IMR-90 (cell line): ENCODE data around the gene SLC27A6. TPM values are rescaled to one million over a fixed set of nuclear protein-coding genes. Genes with fewer than 3 reads are reported as not detected.

Source experiments
- ATAC-seq: fragments of 200-7000 bp; cut with Tn5 transposase; 2 replicates; pipeline ENCODE4 v1.9.1; 2020; ENCODE audit warnings: low read depth, mild to moderate bottlenecking, moderate library complexity
- BruUV-seq: library from RNA; stranded (reverse); fragments of 400-500 nt; replicated peaks from 2 replicates; lab custom pipeline; 2021; lab: Mats Ljungman, UMichigan
- CTCF ChIA-PET: fragments of 300-600 bp; formaldehyde crosslinking; extraction: SDS; loops from one replicate; lab custom pipeline; 2021; ENCODE audit warnings: antibody characterized with exemption; lab: Yijun Ruan, JAX
- POLR2A ChIA-PET: fragments of 300-600 bp; sonication (Branson Sonifier 250); formaldehyde crosslinking; loops from one replicate; lab custom pipeline; 2022; ENCODE audit warnings: antibody characterized with exemption; ENCODE audit not compliant: unreplicated experiment; lab: Charles Lee
- DNase-seq: peaks from one replicate; pipeline ENCODE4 v3.0.0; 2013
- H2AFZ ChIP-seq: replicated peaks from 2 replicates; pipeline ENCODE3; 2013; ENCODE audit warnings: low read length, mild to moderate bottlenecking; ENCODE audit not compliant: poor library complexity
- H2AK5ac ChIP-seq: 2 replicates; pipeline ENCODE4 v1.6.1; 2013; ENCODE audit warnings: low read depth, low read length, inconsistent platforms
- H2AK9ac ChIP-seq: replicated peaks from 2 replicates; pipeline ENCODE3; 2013; ENCODE audit warnings: mild to moderate bottlenecking, low read depth, low read length, moderate library complexity; ENCODE audit not compliant: poor library complexity
- H2BK120ac ChIP-seq: 2 replicates; pipeline ENCODE4 v1.6.1; 2013; ENCODE audit warnings: low read depth, low read length, inconsistent platforms
- H2BK15ac ChIP-seq: 3 replicates; pipeline ENCODE4 v1.6.1; 2013; ENCODE audit warnings: low read depth, low read length, inconsistent platforms
- H2BK20ac ChIP-seq: 2 replicates; pipeline ENCODE4 v1.6.1; 2013; ENCODE audit warnings: low read depth, mild to moderate bottlenecking, inconsistent platforms, low read length, moderate library complexity
- H2BK5ac ChIP-seq: 2 replicates; pipeline ENCODE4 v1.6.1; 2013; ENCODE audit warnings: mild to moderate bottlenecking, low read depth, low read length, inconsistent platforms; ENCODE audit not compliant: poor library complexity, severe bottlenecking
- H3K14ac ChIP-seq: replicated peaks from 2 replicates; pipeline ENCODE4 v1.6.1; 2013; ENCODE audit warnings: low read depth, low read length, inconsistent platforms
- H3K18ac ChIP-seq: 2 replicates; pipeline ENCODE4 v1.6.1; 2013; ENCODE audit warnings: low read depth, low read length, control low read depth
- H3K23ac ChIP-seq: 2 replicates; pipeline ENCODE4 v1.6.1; 2013; ENCODE audit warnings: low read depth, low read length, inconsistent platforms
- H3K27ac ChIP-seq: 2 replicates; pipeline ENCODE4 v1.5.1; 2013; ENCODE audit warnings: mild to moderate bottlenecking, control low read depth, low read length; ENCODE audit not compliant: insufficient read depth
- H3K27me3 ChIP-seq: 2 replicates; pipeline ENCODE4 v1.6.1; 2013; ENCODE audit warnings: low read length; ENCODE audit not compliant: control insufficient read depth, insufficient read depth
- H3K36me3 ChIP-seq: 2 replicates; pipeline ENCODE4 v1.6.1; 2013; ENCODE audit warnings: low read length, mixed read lengths; ENCODE audit not compliant: control insufficient read depth, insufficient read depth
- H3K4ac ChIP-seq: 2 replicates; pipeline ENCODE4 v1.6.1; 2013; ENCODE audit warnings: low read depth, low read length, inconsistent platforms
- H3K4me1 ChIP-seq: 2 replicates; pipeline ENCODE4 v1.6.1; 2013; ENCODE audit warnings: low read length, mixed read lengths; ENCODE audit not compliant: control insufficient read depth, insufficient read depth
- H3K4me2 ChIP-seq: 2 replicates; pipeline ENCODE4 v1.6.1; 2013; ENCODE audit warnings: low read depth, mild to moderate bottlenecking, control low read depth, low read length, moderate library complexity
- H3K4me3 ChIP-seq: 2 replicates; pipeline ENCODE4 v1.5.1; 2013; ENCODE audit warnings: low read depth, mild to moderate bottlenecking, control low read depth, low read length, moderate library complexity; ENCODE audit not compliant: insufficient read depth
- H3K56ac ChIP-seq: 2 replicates; pipeline ENCODE4 v1.6.1; 2013; ENCODE audit warnings: low read length, inconsistent platforms; ENCODE audit not compliant: insufficient read depth; ENCODE audit errors: extremely low read depth
- H3K79me1 ChIP-seq, 2 experiments: 2 replicates each; pipeline ENCODE4 v1.6.1; 2013; ENCODE audit warnings: low read length in 2 of 2, inconsistent platforms in 1 of 2, low read depth in 1 of 2
- H3K9ac ChIP-seq: 2 replicates; pipeline ENCODE4 v1.6.1; 2013; ENCODE audit warnings: low read depth, low read length, control low read depth
- H3K9me1 ChIP-seq: 2 replicates; pipeline ENCODE4 v1.6.1; 2013; ENCODE audit warnings: low read length, inconsistent platforms; ENCODE audit not compliant: insufficient read depth
- H3K9me3 ChIP-seq: 2 replicates; pipeline ENCODE4 v1.6.1; 2013; ENCODE audit warnings: low read length; ENCODE audit not compliant: control insufficient read depth, insufficient read depth
- H4K20me1 ChIP-seq: 2 replicates; pipeline ENCODE4 v1.6.1; 2013; ENCODE audit warnings: low read length, inconsistent platforms; ENCODE audit not compliant: insufficient read depth
- H4K5ac ChIP-seq: 2 replicates; pipeline ENCODE4 v1.6.1; 2013; ENCODE audit warnings: mild to moderate bottlenecking, low read depth, low read length, control low read depth
- H4K8ac ChIP-seq, 2 experiments: 2 replicates each; pipeline ENCODE4 v1.6.1; 2013; ENCODE audit warnings: low read depth in 2 of 2, low read length in 2 of 2, control low read depth in 1 of 2, inconsistent platforms in 1 of 2
- H4K91ac ChIP-seq: 2 replicates; pipeline ENCODE4 v1.6.1; 2013; ENCODE audit warnings: low read depth, low read length, inconsistent platforms; ENCODE audit not compliant: insufficient read depth
- CTCF ChIP-seq: conservative IDR thresholded peaks from 2 replicates; pipeline ENCODE4 v1.5.1; 2012; ENCODE audit warnings: mild to moderate bottlenecking, low read depth, low read length, improper control_type of control experiment
- ELK1 ChIP-seq: fragments of 150-350 bp; IDR thresholded peaks from 2 replicates; pipeline ENCODE4 v1.6.1; 2016; ENCODE audit warnings: low read depth, mild to moderate bottlenecking, low read length, moderate library complexity, borderline replicate concordance
- RAD21 ChIP-seq: IDR thresholded peaks from 2 replicates; pipeline ENCODE4 v1.6.1; 2012; ENCODE audit warnings: low read length, improper control_type of control experiment
- RFX5 ChIP-seq: IDR thresholded peaks from 2 replicates; pipeline ENCODE4 v1.8.0; 2012; ENCODE audit warnings: low read depth, mild to moderate bottlenecking, low read length, moderate library complexity
- USF2 ChIP-seq: fragments of 150-350 bp; IDR thresholded peaks from 2 replicates; pipeline ENCODE4 v1.6.1; 2017; ENCODE audit warnings: mild to moderate bottlenecking, antibody characterized with exemption, low read length, low read depth
- WGBS, 2 experiments: methylation state at CpG; one replicate each; pipeline versions ENCODE4 v1.1.5 to v1.1.7; 2013; ENCODE audit warnings: missing lambda C conversion rate in 2 of 2; ENCODE audit not compliant: insufficient read length in 1 of 2; ENCODE audit errors: extremely low coverage in 2 of 2; 5-methylcytosine and 5-hydroxymethylcytosine counted together
- dilution Hi-C: fragments of 300-500 bp; cut with HindIII; formaldehyde crosslinking; loops from one replicate; pipeline ENCODE4 v1.14.3; 2018; ENCODE audit warnings: low sequenced_read_pairs; ENCODE audit not compliant: unreplicated experiment
- in situ Hi-C: fragments of 300-500 bp; cut with MboI; formaldehyde crosslinking; loops from 3 replicates; pipeline ENCODE4 v1.14.3; 2019; ENCODE audit warnings: low sequenced_read_pairs, inconsistent platforms, mixed read lengths
- intact Hi-C: fragments of 100-400 bp; cut with micrococcal nuclease; formaldehyde crosslinking; loops from 2 replicates; pipeline ENCODE4 v1.10.0; 2022
- polyA plus RNA-seq, 3 experiments: library from polyadenylated mRNA; depleted of rRNA; stranded (reverse); fragments of >200 nt; gene quantifications; 2 replicates each; pipeline ENCODE4 v1.2.3, GENCODE V29; 2012; ENCODE audit warnings: low replicate concordance in 1 of 3
- total RNA-seq: library from RNA; depleted of rRNA; stranded (reverse); fragments of >200 nt; gene quantifications from 2 replicates; pipeline ENCODE4 v1.2.3, GENCODE V29; 2012

SLC27A6 gene
- total and polyA plus RNA-seq, 2 of the 4 experiments (the other 2 are of a cell fraction) = under 0.01 to 0.02 TPM

- H3K56ac ChIP-seq = no peak overlapping the region
- BruUV-seq = no TSS peak
- CTCF ChIA-PET = no interaction called here
- no peak overlapping the region for H2BK20ac ChIP-seq
- no peak overlapping the region for H2BK5ac ChIP-seq
- H2BK120ac ChIP-seq = no peak overlapping the region
- no peaks in the 10 kb centered on the region for H3K4me1 ChIP-seq
- H3K9ac ChIP-seq = no peak overlapping the region
- no peak overlapping the region for H3K18ac ChIP-seq
- no peaks in the 10 kb centered on the region for H3K9me1 ChIP-seq
- POLR2A ChIA-PET = no interaction called here
- H3K4me3 ChIP-seq = no peak overlapping the region
- H2AK9ac ChIP-seq = no peak overlapping the region
- in situ Hi-C loops (no loop called here), dilution Hi-C loops (no loop called here), intact Hi-C loops (no loop called here)
- no peak overlapping the region for H2BK15ac ChIP-seq
- no peak overlapping the region for H4K91ac ChIP-seq
- no peak overlapping the region for H2AK5ac ChIP-seq
- H3K27me3 ChIP-seq = no peaks in the 10 kb centered on the region
- no peak overlapping the region for H3K23ac ChIP-seq
- no peaks in the 10 kb centered on the region for H4K20me1 ChIP-seq
- H3K79me1 ChIP-seq = no peaks in the 10 kb centered on the region
- no peak overlapping the region for H3K14ac ChIP-seq
- H3K4me2 ChIP-seq = no peak overlapping the region
- no peak overlapping the region for H3K27ac ChIP-seq
- H3K4ac ChIP-seq = no peak overlapping the region
- DNase-seq = no peak
- TF ChIP-seq RFX5 (no peak), CTCF (no peak), USF2 (no peak), ELK1 (no peak), RAD21 (no peak)
- no CpG with 5 or more reads among the region's 1 CpG for WGBS, 2 experiments
- no peak overlapping the region for H4K5ac ChIP-seq
- no peak overlapping the region for H2AFZ ChIP-seq
- ATAC-seq = no peak
- H4K8ac ChIP-seq = no peak overlapping the region
- H3K36me3 ChIP-seq = no peaks in the 10 kb centered on the region
- H3K9me3 ChIP-seq = no peaks in the 10 kb centered on the region
These were observed 62.0 kb downstream of the SLC27A6 start for GRCh38 chr5:129027260-129027659.
